ENCODE data around the gene MRPL12. TPM values are rescaled to one million over a fixed set of nuclear protein-coding genes. Genes with fewer than 3 reads are reported as not detected.

MRPL12 gene
- total and polyA plus RNA-seq, 9 of the 15 experiments (the other 6 are each of a cell fraction or from before 2014, with no cell fraction given), result 0.94 to 338 (median 100) TPM

GRCh38 chr17:81683584-81684441 is 19.4 kb upstream of the MRPL12 start, which contains the start of the genes ARL16 and HGS (continued):
- no peak for TF ChIP-seq POLR3A (IDR thresholded peaks at IDR 0.05; ENCODE audit: borderline replicate concordance, extremely low read depth, insufficient read depth, insufficient read length)
- TF ChIP-seq HIVEP1 (CRISPR knock-in tag; IDR thresholded peaks at IDR 0.05), result no peak
- TF ChIP-seq ZNF263 (CRISPR knock-in tag; IDR thresholded peaks at IDR 0.05; ENCODE audit: borderline replicate concordance), result peak; percentile 25; the same call in 1 of the 2 replicates
- no peak for TF ChIP-seq CEBPG (CRISPR knock-in tag; IDR thresholded peaks at IDR 0.05)
- TF ChIP-seq CEBPG (tag; conservative IDR thresholded peaks at IDR 0.05 in 1 of 2, IDR thresholded peaks at IDR 0.05 in 1 of 2), result no peak
- TF ChIP-seq, protein P1, sequence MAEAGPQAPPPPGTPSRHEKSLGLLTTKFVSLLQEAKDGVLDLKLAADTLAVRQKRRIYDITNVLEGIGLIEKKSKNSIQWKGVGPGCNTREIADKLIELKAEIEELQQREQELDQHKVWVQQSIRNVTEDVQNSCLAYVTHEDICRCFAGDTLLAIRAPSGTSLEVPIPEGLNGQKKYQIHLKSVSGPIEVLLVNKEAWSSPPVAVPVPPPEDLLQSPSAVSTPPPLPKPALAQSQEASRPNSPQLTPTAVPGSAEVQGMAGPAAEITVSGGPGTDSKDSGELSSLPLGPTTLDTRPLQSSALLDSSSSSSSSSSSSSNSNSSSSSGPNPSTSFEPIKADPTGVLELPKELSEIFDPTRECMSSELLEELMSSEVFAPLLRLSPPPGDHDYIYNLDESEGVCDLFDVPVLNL (CRISPR knock-in tag; IDR thresholded peaks at IDR 0.05; ENCODE audit: low read depth), result no peak
- no peak for TF ChIP-seq ARHGAP35 (IDR thresholded peaks at IDR 0.05; ENCODE audit: partially characterized antibody)
- no peak for TF ChIP-seq NFIX (CRISPR knock-in tag; IDR thresholded peaks at IDR 0.05; ENCODE audit: low read depth)
- TF ChIP-seq SAFB2 (IDR thresholded peaks at IDR 0.05; ENCODE audit: borderline replicate concordance, low read depth, low read length, severe bottlenecking), result no peak
- TF ChIP-seq CBX3 (IDR thresholded peaks at IDR 0.05; ENCODE audit: borderline replicate concordance in 1 of 2, low read length in 2 of 2), result no peak
- TF ChIP-seq ELF2 (CRISPR knock-in tag; IDR thresholded peaks at IDR 0.05), result peak; percentile 95
- TF ChIP-seq, protein P2, sequence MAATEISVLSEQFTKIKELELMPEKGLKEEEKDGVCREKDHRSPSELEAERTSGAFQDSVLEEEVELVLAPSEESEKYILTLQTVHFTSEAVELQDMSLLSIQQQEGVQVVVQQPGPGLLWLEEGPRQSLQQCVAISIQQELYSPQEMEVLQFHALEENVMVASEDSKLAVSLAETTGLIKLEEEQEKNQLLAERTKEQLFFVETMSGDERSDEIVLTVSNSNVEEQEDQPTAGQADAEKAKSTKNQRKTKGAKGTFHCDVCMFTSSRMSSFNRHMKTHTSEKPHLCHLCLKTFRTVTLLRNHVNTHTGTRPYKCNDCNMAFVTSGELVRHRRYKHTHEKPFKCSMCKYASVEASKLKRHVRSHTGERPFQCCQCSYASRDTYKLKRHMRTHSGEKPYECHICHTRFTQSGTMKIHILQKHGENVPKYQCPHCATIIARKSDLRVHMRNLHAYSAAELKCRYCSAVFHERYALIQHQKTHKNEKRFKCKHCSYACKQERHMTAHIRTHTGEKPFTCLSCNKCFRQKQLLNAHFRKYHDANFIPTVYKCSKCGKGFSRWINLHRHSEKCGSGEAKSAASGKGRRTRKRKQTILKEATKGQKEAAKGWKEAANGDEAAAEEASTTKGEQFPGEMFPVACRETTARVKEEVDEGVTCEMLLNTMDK (IDR thresholded peaks at IDR 0.05; ENCODE audit: borderline replicate concordance, insufficient read depth, low read depth, low read length, poor library complexity, severe bottlenecking), result peak; percentile 40
- peak; percentile 100 for TF ChIP-seq RBM25 (IDR thresholded peaks at IDR 0.05; ENCODE audit: low read depth, low read length, severe bottlenecking)
- no peak for TF ChIP-seq SRSF3 (IDR thresholded peaks at IDR 0.05; ENCODE audit: insufficient read depth, low read length)
- TF ChIP-seq, protein P3, sequence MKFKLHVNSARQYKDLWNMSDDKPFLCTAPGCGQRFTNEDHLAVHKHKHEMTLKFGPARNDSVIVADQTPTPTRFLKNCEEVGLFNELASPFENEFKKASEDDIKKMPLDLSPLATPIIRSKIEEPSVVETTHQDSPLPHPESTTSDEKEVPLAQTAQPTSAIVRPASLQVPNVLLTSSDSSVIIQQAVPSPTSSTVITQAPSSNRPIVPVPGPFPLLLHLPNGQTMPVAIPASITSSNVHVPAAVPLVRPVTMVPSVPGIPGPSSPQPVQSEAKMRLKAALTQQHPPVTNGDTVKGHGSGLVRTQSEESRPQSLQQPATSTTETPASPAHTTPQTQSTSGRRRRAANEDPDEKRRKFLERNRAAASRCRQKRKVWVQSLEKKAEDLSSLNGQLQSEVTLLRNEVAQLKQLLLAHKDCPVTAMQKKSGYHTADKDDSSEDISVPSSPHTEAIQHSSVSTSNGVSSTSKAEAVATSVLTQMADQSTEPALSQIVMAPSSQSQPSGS (CRISPR knock-in tag; IDR thresholded peaks at IDR 0.05), result no peak
- TF ChIP-seq NCOR1 (IDR thresholded peaks at IDR 0.05), result no peak
